Stimulated activated CD8-positive, alpha-beta memory T cell treated with anti-CD3 and anti-CD28 coated beads, Interleukin-12 subunit alpha, Interleukin-12 subunit beta, amount 100 ng/mL, for 4 hours (primary cell): ENCODE results near the gene FZD10.

ENCODE experiments used
- DNase-seq: peaks from one replicate; pipeline ENCODE4 v3.0.0-alpha.2; 2020; ENCODE audit warnings: low read depth

Gene FZD10

GRCh38 chr12:130155416-130156073, 6.7 kb upstream of the FZD10 start:
- no peak for DNase-seq

GRCh38 chr12:130156652-130157275, 5.5 kb upstream of the FZD10 start:
- DNase-seq, result no peak

GRCh38 chr12:130157998-130158753, 4.1 kb upstream of the FZD10 start:
- DNase-seq, result no peak

GRCh38 chr12:130158754-130159059, 3.6 kb upstream of the FZD10 start:
- no peak for DNase-seq

GRCh38 chr12:130160306-130160705, 2.0 kb upstream of the FZD10 start:
- DNase-seq, result no peak

GRCh38 chr12:130160711-130161231, 1.5 kb upstream of the FZD10 start:
- DNase-seq, result no peak

GRCh38 chr12:130161261-130162243, 712 bp upstream of the FZD10 start:
- no peak for DNase-seq

GRCh38 chr12:130162745-130163460, 639 bp downstream of the FZD10 start:
- DNase-seq, result no peak

GRCh38 chr12:130163461-130164215, 1.4 kb downstream of the FZD10 start:
- DNase-seq, result no peak

GRCh38 chr12:130164216-130164542, 1.9 kb downstream of the FZD10 start:
- DNase-seq, result no peak

- DNase-seq, result no peak
Observed at GRCh38 chr12:130164936-130165335, 2.7 kb downstream of the FZD10 start.

- no peak for DNase-seq
Observed at GRCh38 chr12:130166306-130166705, 4.0 kb downstream of the FZD10 start.

- no peak for DNase-seq
Observed at GRCh38 chr12:130167537-130167936, 5.3 kb downstream of the FZD10 start.

GRCh38 chr12:130169256-130169655, 7.0 kb downstream of the FZD10 start:
- no peak for DNase-seq

- DNase-seq, result no peak
Observed at GRCh38 chr12:130169924-130170323, 7.7 kb downstream of the FZD10 start.

- no peak for DNase-seq
Observed at GRCh38 chr12:130170611-130171010, 8.3 kb downstream of the FZD10 start.

- DNase-seq, result no peak
Observed at GRCh38 chr12:130177635-130178242, 15.5 kb downstream of the FZD10 start.

- no peak for DNase-seq
Observed at GRCh38 chr12:130178282-130178681, 16.0 kb downstream of the FZD10 start.

- DNase-seq, result no peak
Observed at GRCh38 chr12:130179191-130179590, 16.9 kb downstream of the FZD10 start.

- DNase-seq, result no peak
Observed at GRCh38 chr12:130179621-130180020, 17.4 kb downstream of the FZD10 start.
